Measurements from ENCODE around the gene ULK2. TPM values are rescaled to one million over a fixed set of nuclear protein-coding genes. Genes with fewer than 3 reads are reported as not detected.

Gene ULK2
- total RNA-seq, 1 experiment from 2014 or later: 5.1 TPM

DNA sequence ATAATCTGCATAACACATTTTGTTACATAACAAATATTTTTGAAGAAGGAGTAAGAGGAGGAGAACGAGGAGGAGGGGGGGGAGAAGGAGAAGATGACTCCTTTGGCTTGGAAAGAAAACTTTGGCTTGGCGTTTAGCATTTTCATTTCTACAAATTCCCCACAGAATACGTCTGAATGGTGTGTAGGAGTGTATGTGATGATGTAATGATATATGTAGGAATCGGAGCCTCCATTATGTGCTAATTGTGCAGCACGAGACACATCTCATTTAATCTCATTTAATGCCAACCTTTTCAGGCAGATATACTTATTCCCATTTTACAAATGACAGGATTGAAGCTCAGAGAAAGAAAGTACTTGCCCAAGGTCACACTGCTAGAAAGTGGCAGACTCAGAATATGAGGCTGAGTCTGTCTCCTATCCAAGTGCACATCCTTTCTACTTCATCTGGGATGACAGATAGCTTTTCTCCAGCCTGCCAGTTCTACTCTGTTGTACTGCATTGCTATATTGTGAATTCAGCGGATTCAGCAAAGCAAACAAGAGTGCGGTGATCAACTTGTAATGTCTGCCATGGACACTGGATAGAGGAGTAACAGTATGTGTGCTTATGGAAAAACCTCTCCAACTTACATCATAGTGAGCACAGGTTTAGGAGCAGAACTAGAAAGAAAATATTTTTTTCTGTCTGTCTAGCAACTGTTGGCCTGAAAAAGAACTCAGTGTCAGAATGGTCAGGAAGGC, 140.9 kb downstream of the ULK2 start:
- H3K4me3 Mint-ChIP-seq: no peak overlapping the region
- ATAC-seq (no peak), DNase-seq (ENCODE audit: low spot score) (no peak)
- ChIA-PET POLR2A (no interaction called here), CTCF (interaction anchor here (1.1 to 2.8 kb wide), 4 partner anchors 8 to 35 kb away, joined by 4 to 21 read pairs (median 10); no protein-coding TSS in a partner anchor)
- no peaks in the 10 kb centered on the region for H3K4me1 Mint-ChIP-seq
- H3K27me3 Mint-ChIP-seq (ENCODE audit: low read depth): no peaks in the 10 kb centered on the region; the same call in none of the 2 replicates
- H3K9me3 Mint-ChIP-seq: peaks cover 12% of the 10 kb centered on the region
- TF ChIP-seq, protein P1, sequence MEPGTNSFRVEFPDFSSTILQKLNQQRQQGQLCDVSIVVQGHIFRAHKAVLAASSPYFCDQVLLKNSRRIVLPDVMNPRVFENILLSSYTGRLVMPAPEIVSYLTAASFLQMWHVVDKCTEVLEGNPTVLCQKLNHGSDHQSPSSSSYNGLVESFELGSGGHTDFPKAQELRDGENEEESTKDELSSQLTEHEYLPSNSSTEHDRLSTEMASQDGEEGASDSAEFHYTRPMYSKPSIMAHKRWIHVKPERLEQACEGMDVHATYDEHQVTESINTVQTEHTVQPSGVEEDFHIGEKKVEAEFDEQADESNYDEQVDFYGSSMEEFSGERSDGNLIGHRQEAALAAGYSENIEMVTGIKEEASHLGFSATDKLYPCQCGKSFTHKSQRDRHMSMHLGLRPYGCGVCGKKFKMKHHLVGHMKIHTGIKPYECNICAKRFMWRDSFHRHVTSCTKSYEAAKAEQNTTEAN (CRISPR knock-in tag; IDR thresholded peaks at IDR 0.05): no peak
- TF ChIP-seq, protein P2, sequence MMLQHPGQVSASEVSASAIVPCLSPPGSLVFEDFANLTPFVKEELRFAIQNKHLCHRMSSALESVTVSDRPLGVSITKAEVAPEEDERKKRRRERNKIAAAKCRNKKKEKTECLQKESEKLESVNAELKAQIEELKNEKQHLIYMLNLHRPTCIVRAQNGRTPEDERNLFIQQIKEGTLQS (CRISPR knock-in tag; conservative IDR thresholded peaks at IDR 0.05): no peak
- no peak for TF ChIP-seq GTF2I (CRISPR knock-in tag; conservative IDR thresholded peaks at IDR 0.05)
- TF ChIP-seq, protein P3, sequence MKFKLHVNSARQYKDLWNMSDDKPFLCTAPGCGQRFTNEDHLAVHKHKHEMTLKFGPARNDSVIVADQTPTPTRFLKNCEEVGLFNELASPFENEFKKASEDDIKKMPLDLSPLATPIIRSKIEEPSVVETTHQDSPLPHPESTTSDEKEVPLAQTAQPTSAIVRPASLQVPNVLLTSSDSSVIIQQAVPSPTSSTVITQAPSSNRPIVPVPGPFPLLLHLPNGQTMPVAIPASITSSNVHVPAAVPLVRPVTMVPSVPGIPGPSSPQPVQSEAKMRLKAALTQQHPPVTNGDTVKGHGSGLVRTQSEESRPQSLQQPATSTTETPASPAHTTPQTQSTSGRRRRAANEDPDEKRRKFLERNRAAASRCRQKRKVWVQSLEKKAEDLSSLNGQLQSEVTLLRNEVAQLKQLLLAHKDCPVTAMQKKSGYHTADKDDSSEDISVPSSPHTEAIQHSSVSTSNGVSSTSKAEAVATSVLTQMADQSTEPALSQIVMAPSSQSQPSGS (CRISPR knock-in tag; IDR thresholded peaks at IDR 0.05; ENCODE audit: borderline replicate concordance, low read depth): no peak
- H3K27ac Mint-ChIP-seq: no peak overlapping the region
- no peaks in the 10 kb centered on the region; the same call in 1 of the 2 replicates for H3K36me3 Mint-ChIP-seq

DNA sequence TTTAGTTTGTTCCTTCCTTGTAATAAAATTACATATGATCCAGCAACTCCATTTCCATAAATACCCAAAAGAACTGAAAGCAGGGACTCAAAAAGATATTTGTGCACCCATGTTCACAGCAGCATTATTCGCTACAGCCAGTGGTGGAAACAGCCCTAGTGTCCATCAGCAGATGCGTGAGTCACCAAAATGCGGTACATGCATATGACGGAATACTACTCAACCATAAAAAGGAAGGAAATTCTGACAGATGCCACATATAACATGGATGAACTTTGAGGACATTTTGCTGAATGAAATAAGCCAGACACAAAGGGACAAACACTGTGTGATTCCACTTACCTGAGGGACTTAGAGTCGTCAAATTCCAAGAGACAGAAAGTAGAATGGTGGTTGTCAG, 142.2 kb downstream of the ULK2 start:
- no peaks in the 10 kb centered on the region; the same call in 1 of the 2 replicates for H3K36me3 Mint-ChIP-seq
- TF ChIP-seq TCF7 (CRISPR knock-in tag; IDR thresholded peaks at IDR 0.05; ENCODE audit: low read depth) (no peak), ZNF219 (CRISPR knock-in tag; IDR thresholded peaks at IDR 0.05; ENCODE audit: borderline replicate concordance) (no peak), JUN (CRISPR knock-in tag; IDR thresholded peaks at IDR 0.05) (no peak), PRRX2 (CRISPR knock-in tag; IDR thresholded peaks at IDR 0.05) (no peak)
- TF ChIP-seq, protein P4, sequence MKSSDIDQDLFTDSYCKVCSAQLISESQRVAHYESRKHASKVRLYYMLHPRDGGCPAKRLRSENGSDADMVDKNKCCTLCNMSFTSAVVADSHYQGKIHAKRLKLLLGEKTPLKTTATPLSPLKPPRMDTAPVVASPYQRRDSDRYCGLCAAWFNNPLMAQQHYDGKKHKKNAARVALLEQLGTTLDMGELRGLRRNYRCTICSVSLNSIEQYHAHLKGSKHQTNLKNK (CRISPR knock-in tag; IDR thresholded peaks at IDR 0.05): no peak
- TF ChIP-seq, protein P5, sequence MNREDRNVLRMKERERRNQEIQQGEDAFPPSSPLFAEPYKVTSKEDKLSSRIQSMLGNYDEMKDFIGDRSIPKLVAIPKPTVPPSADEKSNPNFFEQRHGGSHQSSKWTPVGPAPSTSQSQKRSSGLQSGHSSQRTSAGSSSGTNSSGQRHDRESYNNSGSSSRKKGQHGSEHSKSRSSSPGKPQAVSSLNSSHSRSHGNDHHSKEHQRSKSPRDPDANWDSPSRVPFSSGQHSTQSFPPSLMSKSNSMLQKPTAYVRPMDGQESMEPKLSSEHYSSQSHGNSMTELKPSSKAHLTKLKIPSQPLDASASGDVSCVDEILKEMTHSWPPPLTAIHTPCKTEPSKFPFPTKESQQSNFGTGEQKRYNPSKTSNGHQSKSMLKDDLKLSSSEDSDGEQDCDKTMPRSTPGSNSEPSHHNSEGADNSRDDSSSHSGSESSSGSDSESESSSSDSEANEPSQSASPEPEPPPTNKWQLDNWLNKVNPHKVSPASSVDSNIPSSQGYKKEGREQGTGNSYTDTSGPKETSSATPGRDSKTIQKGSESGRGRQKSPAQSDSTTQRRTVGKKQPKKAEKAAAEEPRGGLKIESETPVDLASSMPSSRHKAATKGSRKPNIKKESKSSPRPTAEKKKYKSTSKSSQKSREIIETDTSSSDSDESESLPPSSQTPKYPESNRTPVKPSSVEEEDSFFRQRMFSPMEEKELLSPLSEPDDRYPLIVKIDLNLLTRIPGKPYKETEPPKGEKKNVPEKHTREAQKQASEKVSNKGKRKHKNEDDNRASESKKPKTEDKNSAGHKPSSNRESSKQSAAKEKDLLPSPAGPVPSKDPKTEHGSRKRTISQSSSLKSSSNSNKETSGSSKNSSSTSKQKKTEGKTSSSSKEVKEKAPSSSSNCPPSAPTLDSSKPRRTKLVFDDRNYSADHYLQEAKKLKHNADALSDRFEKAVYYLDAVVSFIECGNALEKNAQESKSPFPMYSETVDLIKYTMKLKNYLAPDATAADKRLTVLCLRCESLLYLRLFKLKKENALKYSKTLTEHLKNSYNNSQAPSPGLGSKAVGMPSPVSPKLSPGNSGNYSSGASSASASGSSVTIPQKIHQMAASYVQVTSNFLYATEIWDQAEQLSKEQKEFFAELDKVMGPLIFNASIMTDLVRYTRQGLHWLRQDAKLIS (CRISPR knock-in tag; IDR thresholded peaks at IDR 0.05; ENCODE audit: borderline replicate concordance): no peak
- TF ChIP-seq, protein P6, sequence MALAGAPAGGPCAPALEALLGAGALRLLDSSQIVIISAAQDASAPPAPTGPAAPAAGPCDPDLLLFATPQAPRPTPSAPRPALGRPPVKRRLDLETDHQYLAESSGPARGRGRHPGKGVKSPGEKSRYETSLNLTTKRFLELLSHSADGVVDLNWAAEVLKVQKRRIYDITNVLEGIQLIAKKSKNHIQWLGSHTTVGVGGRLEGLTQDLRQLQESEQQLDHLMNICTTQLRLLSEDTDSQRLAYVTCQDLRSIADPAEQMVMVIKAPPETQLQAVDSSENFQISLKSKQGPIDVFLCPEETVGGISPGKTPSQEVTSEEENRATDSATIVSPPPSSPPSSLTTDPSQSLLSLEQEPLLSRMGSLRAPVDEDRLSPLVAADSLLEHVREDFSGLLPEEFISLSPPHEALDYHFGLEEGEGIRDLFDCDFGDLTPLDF (CRISPR knock-in tag; IDR thresholded peaks at IDR 0.05): no peak
- POLR2A ChIA-PET: no interaction called here
- peaks cover 12% of the 10 kb centered on the region for H3K9me3 Mint-ChIP-seq
- no peak overlapping the region for H3K27ac Mint-ChIP-seq
- CTCF ChIA-PET: no interaction called here
- no peak overlapping the region for H3K4me3 Mint-ChIP-seq
- no peak for ATAC-seq
- H3K4me1 Mint-ChIP-seq: no peaks in the 10 kb centered on the region
- H3K27me3 Mint-ChIP-seq (ENCODE audit: low read depth): no peaks in the 10 kb centered on the region; the same call in 1 of the 2 replicates
- no peak for DNase-seq (ENCODE audit: low spot score)
